Measurements from ENCODE around the gene GPR152.
"Not testable (repeated sequence)": the region's sequence is repeated elsewhere in the genome, so short reads cannot be mapped to it uniquely, and the experiment has no call there.

GPR152 gene

GRCh38 chr11:67404515-67405195, 47.9 kb downstream of the GPR152 start:
- Histone ChIP-seq H4K20me1 (ENCODE audit: insufficient read depth, low read length) (no peaks in the 10 kb centered on the region), H3K9me3 (ENCODE audit: low read length) (no peaks in the 10 kb centered on the region), H2AFZ (ENCODE audit: low read length) (no peak overlapping the region), H3K79me2 (ENCODE audit: insufficient read depth, low read length) (peaks cover 9% of the 10 kb centered on the region; the same call in 1 of the 2 replicates), H3K27ac (ENCODE audit: low read depth, low read length, poor library complexity, severe bottlenecking) (peak overlapping the region; percentile 93), H3K9ac (ENCODE audit: low read length) (peak overlapping the region; percentile 94), H3K4me2 (ENCODE audit: low read length) (peak overlapping the region; percentile 89), H3K36me3 (ENCODE audit: insufficient read depth, low read length) (peaks cover 14% of the 10 kb centered on the region; the same call in 1 of the 2 replicates), H3K4me3 (ENCODE audit: low read depth, low read length, poor library complexity, severe bottlenecking) (peak overlapping the region; percentile 75), H3K27me3 (ENCODE audit: insufficient read depth, low read length) (no peaks in the 10 kb centered on the region), H3F3A (ENCODE audit: insufficient read depth, low read length) (no peaks in the 10 kb centered on the region; the same call in 1 of the 2 replicates), H3K4me1 (ENCODE audit: insufficient read depth, low read length, severe bottlenecking) (peaks cover 93% of the 10 kb centered on the region), H3K9me2 (ENCODE audit: low read depth, low read length) (no peaks in the 10 kb centered on the region)
- TF ChIP-seq EZH2 (IDR thresholded peaks at IDR 0.05; ENCODE audit: borderline replicate concordance, low read length) (no peak), CTCF (IDR thresholded peaks at IDR 0.05; ENCODE audit: low read length) (no peak)

DNA sequence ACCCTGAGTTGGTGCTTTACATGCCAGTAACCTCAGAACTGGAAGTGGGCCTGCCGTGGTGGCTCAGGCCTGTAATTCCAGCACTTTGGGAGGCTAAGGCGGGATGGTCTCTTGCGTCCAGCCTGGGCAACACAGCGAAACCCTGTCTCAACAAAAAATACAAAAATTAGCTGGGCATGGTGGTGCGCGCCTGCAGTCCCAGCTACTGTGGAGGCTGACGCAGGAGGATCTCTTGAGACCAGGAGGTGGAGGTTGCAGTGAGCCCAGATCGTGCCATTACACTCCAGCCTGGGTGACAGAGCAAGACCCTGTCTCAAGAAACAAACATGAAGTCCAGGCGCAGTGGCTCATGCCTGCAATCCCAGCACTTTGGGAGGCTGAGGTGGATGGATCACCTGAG, 49.4 kb downstream of the GPR152 start:
- Histone ChIP-seq H3K9ac (ENCODE audit: low read length) (peak overlapping the region; percentile 94), H3K4me1 (ENCODE audit: insufficient read depth, low read length, severe bottlenecking) (peaks cover 93% of the 10 kb centered on the region), H3K4me3 (ENCODE audit: low read depth, low read length, poor library complexity, severe bottlenecking) (peak overlapping the region; percentile 75), H3K36me3 (ENCODE audit: insufficient read depth, low read length) (peaks cover 27% of the 10 kb centered on the region), H3K27ac (ENCODE audit: low read depth, low read length, poor library complexity, severe bottlenecking) (peak overlapping the region; percentile 93), H3K4me2 (ENCODE audit: low read length) (peak overlapping the region; percentile 89)
- not testable (repeated sequence) for H3K27me3 ChIP-seq (ENCODE audit: insufficient read depth, low read length); H3K79me2 ChIP-seq (ENCODE audit: insufficient read depth, low read length); H2AFZ ChIP-seq (ENCODE audit: low read length); H4K20me1 ChIP-seq (ENCODE audit: insufficient read depth, low read length); H3K9me3 ChIP-seq (ENCODE audit: low read length); H3F3A ChIP-seq (ENCODE audit: insufficient read depth, low read length); H3K9me2 ChIP-seq (ENCODE audit: low read depth, low read length)

- peaks cover 31% of the 10 kb centered on the region for H3K36me3 ChIP-seq (ENCODE audit: insufficient read depth, low read length)
- H3K9me2 ChIP-seq (ENCODE audit: low read depth, low read length); H3F3A ChIP-seq (ENCODE audit: insufficient read depth, low read length); H3K27me3 ChIP-seq (ENCODE audit: insufficient read depth, low read length); H4K20me1 ChIP-seq (ENCODE audit: insufficient read depth, low read length); H3K9me3 ChIP-seq (ENCODE audit: low read length); H2AFZ ChIP-seq (ENCODE audit: low read length); H3K79me2 ChIP-seq (ENCODE audit: insufficient read depth, low read length): not testable (repeated sequence)
- peak overlapping the region; percentile 75 for H3K9ac ChIP-seq (ENCODE audit: low read length)
- peak overlapping the region; percentile 94 for H3K4me2 ChIP-seq (ENCODE audit: low read length)
- H3K4me3 ChIP-seq (ENCODE audit: low read depth, low read length, poor library complexity, severe bottlenecking) = peak overlapping the region; percentile 58
- H3K4me1 ChIP-seq (ENCODE audit: insufficient read depth, low read length, severe bottlenecking) = peaks cover 93% of the 10 kb centered on the region
- peak overlapping the region; percentile 93 for H3K27ac ChIP-seq (ENCODE audit: low read depth, low read length, poor library complexity, severe bottlenecking)
Observed at GRCh38 chr11:67402192-67402839, 50.2 kb downstream of the GPR152 start.

DNA sequence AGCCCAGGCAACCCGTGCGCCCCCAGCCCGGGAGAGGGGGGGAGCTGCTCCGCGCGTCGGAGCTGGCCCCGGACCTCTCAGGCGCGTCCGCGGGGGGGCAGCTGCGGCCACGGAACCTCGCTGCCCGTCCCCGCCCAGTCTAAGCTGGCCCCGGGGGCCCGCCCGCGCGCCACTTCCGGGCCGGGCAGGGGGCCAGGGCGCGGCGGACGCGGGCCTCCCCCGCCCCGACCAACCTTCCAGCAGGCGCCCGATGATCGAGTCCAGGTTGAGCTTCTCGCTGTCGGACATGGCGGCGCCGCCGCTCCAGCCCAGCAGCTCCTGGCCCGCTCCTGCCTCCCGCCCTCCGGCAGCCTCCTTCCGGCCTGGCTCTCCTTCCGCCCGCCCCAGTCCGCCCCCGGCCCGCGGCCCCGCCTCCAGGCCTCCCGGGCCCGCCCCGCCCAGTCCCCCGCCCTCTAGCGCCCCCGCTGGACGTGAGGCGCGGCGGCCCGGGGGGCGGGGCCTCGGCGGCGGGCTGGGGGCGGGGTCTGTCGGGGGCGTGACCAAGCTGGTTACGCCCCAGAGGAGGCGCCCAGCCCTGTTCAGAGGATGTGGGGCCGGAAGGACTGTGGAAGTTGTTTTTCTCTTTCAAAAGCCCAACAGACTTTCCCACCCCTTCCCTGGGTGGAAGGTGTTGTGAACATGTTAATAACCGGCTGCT, 50.9 kb downstream of the GPR152 start, which contains the start of gene PPP1CA:
TSS of gene PPP1CA (minus strand) at position 364 of the 697 bp plus-strand sequence. CDS start at position 288, 76 bp downstream.
- peak within 1 kb of the TSS; percentile 96 for H3K9ac ChIP-seq (ENCODE audit: low read length)
- H3K27ac ChIP-seq (ENCODE audit: low read depth, low read length, poor library complexity, severe bottlenecking) = peak within 1 kb of the TSS; percentile 93
- peak within 1 kb of the TSS; percentile 94 for H3K4me3 ChIP-seq (ENCODE audit: low read depth, low read length, poor library complexity, severe bottlenecking)
- no peaks in the 10 kb centered on the region for H3K9me3 ChIP-seq (ENCODE audit: low read length)
- H3K4me2 ChIP-seq (ENCODE audit: low read length) = peak within 1 kb of the TSS; percentile 96
- peaks cover 9% of the 10 kb centered on the region; the same call in 1 of the 2 replicates for H3K79me2 ChIP-seq (ENCODE audit: insufficient read depth, low read length)
- H3K4me1 ChIP-seq (ENCODE audit: insufficient read depth, low read length, severe bottlenecking) = peaks cover 89% of the 10 kb centered on the region
- TF ChIP-seq EZH2 (IDR thresholded peaks at IDR 0.05; ENCODE audit: borderline replicate concordance, low read length) (no peak), CTCF (IDR thresholded peaks at IDR 0.05; ENCODE audit: low read length) (peak; percentile 3; the same call in 1 of the 2 replicates)
- H3F3A ChIP-seq (ENCODE audit: insufficient read depth, low read length) = no peaks in the 10 kb centered on the region; the same call in 1 of the 2 replicates
- no peaks in the 10 kb centered on the region for H4K20me1 ChIP-seq (ENCODE audit: insufficient read depth, low read length)
- peaks cover 38% of the 10 kb centered on the region for H3K36me3 ChIP-seq (ENCODE audit: insufficient read depth, low read length)
- H3K9me2 ChIP-seq (ENCODE audit: low read depth, low read length) = no peaks in the 10 kb centered on the region
- no peaks in the 10 kb centered on the region for H3K27me3 ChIP-seq (ENCODE audit: insufficient read depth, low read length)
- H2AFZ ChIP-seq (ENCODE audit: low read length) = no peak within 1 kb of the TSS

All from OCI-LY1 (cell line).